HEK293 (cell line): ENCODE measurements around the gene SF3B5.

ENCODE experiments used
- BCL11A ChIP-seq: fragments of 450-650 bp; formaldehyde crosslinking; IDR thresholded peaks from 2 replicates; pipeline ENCODE4 v1.5.1; 2016; ENCODE audit warnings: low read depth, missing biosample characterization, missing genetic modification characterization
- BCL11B ChIP-seq: fragments of 450-650 bp; formaldehyde crosslinking; IDR thresholded peaks from 2 replicates; pipeline ENCODE4 v1.5.1; 2016; ENCODE audit warnings: low read depth, missing biosample characterization, missing genetic modification characterization
- GLIS2 ChIP-seq: fragments of 450-650 bp; formaldehyde crosslinking; IDR thresholded peaks from 2 replicates; pipeline ENCODE4 v1.5.1; 2016; ENCODE audit warnings: missing biosample characterization, missing genetic modification characterization
- HOXC10 ChIP-seq: sonication (generic); formaldehyde crosslinking; IDR thresholded peaks from 2 replicates; pipeline ENCODE4 v1.8.1; 2023; ENCODE audit warnings: mild to moderate bottlenecking, missing genetic modification reagents
- PRDM1 ChIP-seq: fragments of 450-650 bp; formaldehyde crosslinking; IDR thresholded peaks from 2 replicates; pipeline ENCODE4; 2016; ENCODE audit warnings: missing biosample characterization, missing genetic modification characterization
- SALL2 ChIP-seq: fragments of 450-650 bp; formaldehyde crosslinking; IDR thresholded peaks from 2 replicates; pipeline ENCODE4 v1.5.0; 2017; ENCODE audit warnings: missing biosample characterization, mild to moderate bottlenecking, missing genetic modification characterization, borderline replicate concordance
- SCRT1 ChIP-seq: fragments of 450-650 bp; formaldehyde crosslinking; IDR thresholded peaks from 2 replicates; pipeline ENCODE4 v1.5.1; 2016; ENCODE audit warnings: missing biosample characterization, missing genetic modification characterization, borderline replicate concordance
- SP2 ChIP-seq: fragments of 450-650 bp; formaldehyde crosslinking; IDR thresholded peaks from 2 replicates; pipeline ENCODE4 v1.5.1; 2016; ENCODE audit warnings: missing biosample characterization, missing genetic modification characterization
- SP7 ChIP-seq: fragments of 450-650 bp; formaldehyde crosslinking; IDR thresholded peaks from 2 replicates; pipeline ENCODE4 v1.5.1; 2016; ENCODE audit warnings: missing biosample characterization, missing genetic modification characterization
- ZBTB1 ChIP-seq: fragments of 450-650 bp; formaldehyde crosslinking; IDR thresholded peaks from 2 replicates; pipeline ENCODE4 v1.5.1; 2016; ENCODE audit warnings: missing biosample characterization, missing genetic modification characterization
- ZFHX2 ChIP-seq: fragments of 450-650 bp; formaldehyde crosslinking; conservative IDR thresholded peaks from 2 replicates; pipeline ENCODE4 v1.5.1; 2016; ENCODE audit warnings: missing biosample characterization, missing genetic modification characterization
- ZFP3 ChIP-seq: fragments of 450-650 bp; formaldehyde crosslinking; IDR thresholded peaks from 2 replicates; pipeline ENCODE4 v1.5.1; 2016; ENCODE audit warnings: low read depth, missing biosample characterization, missing genetic modification characterization
- ZFP37 ChIP-seq: fragments of 450-650 bp; formaldehyde crosslinking; IDR thresholded peaks from 2 replicates; pipeline ENCODE4 v1.5.1; 2016; ENCODE audit warnings: missing biosample characterization, missing genetic modification characterization
- ZNF138 ChIP-seq: fragments of 450-650 bp; formaldehyde crosslinking; IDR thresholded peaks from 2 replicates; pipeline ENCODE4 v1.5.1; 2016; ENCODE audit warnings: missing biosample characterization, missing genetic modification characterization, borderline replicate concordance
- ZNF169 ChIP-seq: fragments of 450-650 bp; formaldehyde crosslinking; IDR thresholded peaks from 2 replicates; pipeline ENCODE4 v1.5.1; 2016; ENCODE audit warnings: missing biosample characterization, missing genetic modification characterization
- ZNF19 ChIP-seq: fragments of 450-650 bp; formaldehyde crosslinking; IDR thresholded peaks from 2 replicates; pipeline ENCODE4; 2016; ENCODE audit warnings: missing biosample characterization, missing genetic modification characterization, low read depth
- ZNF202 ChIP-seq: fragments of 450-650 bp; formaldehyde crosslinking; IDR thresholded peaks from 2 replicates; pipeline ENCODE4 v1.5.1; 2016; ENCODE audit warnings: missing biosample characterization, missing genetic modification characterization, borderline replicate concordance
- ZNF214 ChIP-seq: fragments of 450-650 bp; formaldehyde crosslinking; IDR thresholded peaks from 2 replicates; pipeline ENCODE4 v1.5.1; 2017; ENCODE audit warnings: missing biosample characterization, mild to moderate bottlenecking, missing genetic modification characterization, borderline replicate concordance
- ZNF23 ChIP-seq: fragments of 450-650 bp; formaldehyde crosslinking; IDR thresholded peaks from 2 replicates; pipeline ENCODE4 v1.5.1; 2016; ENCODE audit warnings: missing biosample characterization, missing genetic modification characterization, borderline replicate concordance
- ZNF302 ChIP-seq: fragments of 450-650 bp; formaldehyde crosslinking; IDR thresholded peaks from 2 replicates; pipeline ENCODE4 v1.5.1; 2016; ENCODE audit warnings: missing biosample characterization, missing genetic modification characterization, low read depth
- ZNF473 ChIP-seq: fragments of 450-650 bp; formaldehyde crosslinking; IDR thresholded peaks from 2 replicates; pipeline ENCODE4 v1.5.1; 2017; ENCODE audit warnings: missing biosample characterization, missing genetic modification characterization
- ZNF48 ChIP-seq: fragments of 450-650 bp; formaldehyde crosslinking; IDR thresholded peaks from 2 replicates; pipeline ENCODE4 v1.5.1; 2016; ENCODE audit warnings: missing biosample characterization, missing genetic modification characterization
- ZNF501 ChIP-seq: fragments of 450-650 bp; formaldehyde crosslinking; IDR thresholded peaks from 2 replicates; pipeline ENCODE4 v1.5.1; 2016; ENCODE audit warnings: missing biosample characterization, missing genetic modification characterization
- ZNF544 ChIP-seq: fragments of 450-650 bp; formaldehyde crosslinking; IDR thresholded peaks from 2 replicates; pipeline ENCODE4 v1.5.0; 2017; ENCODE audit warnings: missing biosample characterization, missing genetic modification characterization
- ZNF561 ChIP-seq: fragments of 450-650 bp; IDR thresholded peaks from 2 replicates; pipeline ENCODE4 v1.5.1; 2018; ENCODE audit warnings: missing biosample characterization, missing genetic modification characterization, borderline replicate concordance
- ZNF600 ChIP-seq: fragments of 450-650 bp; formaldehyde crosslinking; IDR thresholded peaks from 2 replicates; pipeline ENCODE4 v1.5.1; 2016; ENCODE audit warnings: missing biosample characterization, missing genetic modification characterization
- ZNF701 ChIP-seq: fragments of 450-650 bp; formaldehyde crosslinking; IDR thresholded peaks from 2 replicates; pipeline ENCODE4 v1.5.1; 2016; ENCODE audit warnings: missing biosample characterization, missing genetic modification characterization
- ZNF76 ChIP-seq: fragments of 450-650 bp; formaldehyde crosslinking; IDR thresholded peaks from 2 replicates; pipeline ENCODE4; 2016; ENCODE audit warnings: low read depth, missing biosample characterization, missing genetic modification characterization, borderline replicate concordance
- ZNF792 ChIP-seq: fragments of 450-650 bp; formaldehyde crosslinking; IDR thresholded peaks from 2 replicates; pipeline ENCODE4 v1.5.1; 2016; ENCODE audit warnings: missing biosample characterization, missing genetic modification characterization
- ZNF830 ChIP-seq: fragments of 450-650 bp; IDR thresholded peaks from 2 replicates; pipeline ENCODE4 v1.5.0; 2018; ENCODE audit warnings: missing biosample characterization, missing genetic modification characterization, low read depth, mild to moderate bottlenecking, moderate library complexity
- ZSCAN23 ChIP-seq: fragments of 450-650 bp; formaldehyde crosslinking; IDR thresholded peaks from 2 replicates; pipeline ENCODE4 v1.5.1; 2016; ENCODE audit warnings: missing biosample characterization, missing genetic modification characterization
- TF ChIP-seq, protein P1 (sequence below): fragments of 450-650 bp; formaldehyde crosslinking; IDR thresholded peaks from 2 replicates; pipeline ENCODE4 v1.5.1; 2017; ENCODE audit warnings: missing biosample characterization, mild to moderate bottlenecking, missing genetic modification characterization, moderate library complexity
- TF ChIP-seq, protein P2 (sequence below): fragments of 450-650 bp; formaldehyde crosslinking; IDR thresholded peaks from 2 replicates; pipeline ENCODE4 v1.5.1; 2016; ENCODE audit warnings: missing biosample characterization, missing genetic modification characterization
- TF ChIP-seq, protein P3 (sequence below): fragments of 450-650 bp; formaldehyde crosslinking; IDR thresholded peaks from 2 replicates; pipeline ENCODE4 v1.5.1; 2016; ENCODE audit warnings: missing biosample characterization, missing genetic modification characterization
- TF ChIP-seq, protein P4 (sequence below): fragments of 450-650 bp; formaldehyde crosslinking; IDR thresholded peaks from 2 replicates; pipeline ENCODE4 v1.5.1; 2017; ENCODE audit warnings: missing biosample characterization, missing genetic modification characterization
- TF ChIP-seq, protein P5 (sequence below): fragments of 450-650 bp; formaldehyde crosslinking; IDR thresholded peaks from 2 replicates; pipeline ENCODE4 v1.5.1; 2016; ENCODE audit warnings: missing biosample characterization, missing genetic modification characterization

The SF3B5 gene

DNA sequence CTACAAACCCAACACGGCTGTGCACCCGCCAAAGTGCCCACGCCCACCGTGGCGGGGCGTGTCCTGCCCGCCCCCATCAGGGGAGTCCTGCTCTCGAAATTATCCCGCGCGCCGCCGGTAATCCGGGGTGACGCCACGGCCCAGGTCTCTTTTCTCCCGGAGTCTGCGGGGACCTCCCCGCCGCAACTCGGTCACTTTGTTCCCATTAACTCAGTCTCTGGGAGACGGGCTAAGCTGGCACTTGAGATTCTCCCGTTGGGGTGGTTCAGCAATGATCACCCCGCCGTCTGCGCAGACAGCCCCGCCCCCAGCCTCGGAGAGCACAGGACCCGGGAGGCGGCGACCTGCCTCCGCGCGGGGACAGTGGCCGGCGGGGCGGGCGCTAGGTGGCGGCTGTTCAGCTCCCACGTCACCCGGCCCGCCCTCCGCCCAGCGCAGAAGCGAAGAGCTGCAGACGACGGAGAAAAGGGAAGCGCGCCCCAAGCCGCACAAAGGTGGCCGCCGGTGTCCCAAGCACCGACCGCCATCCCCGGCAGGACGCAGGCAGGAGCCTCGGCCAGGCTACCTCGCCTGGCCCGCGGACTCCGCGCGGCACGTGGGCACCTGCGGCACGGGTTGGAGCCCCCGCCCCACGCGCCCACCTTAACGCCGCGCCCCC is 31.5 kb downstream of the SF3B5 start (continued):
- TF ChIP-seq ZNF48 (tag by site-specific recombination) (no peak), ZNF600 (no peak), SP2 (tag by site-specific recombination) (peak; percentile 84), ZNF138 (no peak), ZFP3 (tag by site-specific recombination) (no peak), ZNF23 (tag by site-specific recombination) (no peak), ZNF19 (tag by site-specific recombination) (no peak), ZBTB1 (tag by site-specific recombination) (no peak), ZFP37 (tag by site-specific recombination) (peak; percentile 72; the same call in 1 of the 2 replicates), ZNF830 (tag by site-specific recombination) (no peak), GLIS2 (tag by site-specific recombination) (peak; percentile 95), HOXC10 (CRISPR knock-in tag) (no peak), ZNF792 (tag by site-specific recombination) (no peak), ZNF169 (no peak), ZSCAN23 (tag by site-specific recombination) (no peak), ZNF302 (tag by site-specific recombination) (no peak), ZNF501 (tag by site-specific recombination) (peak; percentile 79; the same call in 1 of the 2 replicates), BCL11A (peak; percentile 52), ZNF701 (no peak), BCL11B (no peak; the same call in none of the 2 replicates), ZNF561 (tag by site-specific recombination) (no peak; the same call in 1 of the 2 replicates), SCRT1 (tag by site-specific recombination) (no peak), ZNF473 (tag by site-specific recombination) (no peak), SALL2 (tag by site-specific recombination) (no peak), SP7 (peak; percentile 83), PRDM1 (no peak), ZFHX2 (peak; percentile 67), ZNF214 (no peak), ZNF202 (tag by site-specific recombination) (no peak), ZNF76 (tag by site-specific recombination) (peak; percentile 9; the same call in 1 of the 2 replicates), ZNF544 (no peak)
- TF ChIP-seq, protein P1, sequence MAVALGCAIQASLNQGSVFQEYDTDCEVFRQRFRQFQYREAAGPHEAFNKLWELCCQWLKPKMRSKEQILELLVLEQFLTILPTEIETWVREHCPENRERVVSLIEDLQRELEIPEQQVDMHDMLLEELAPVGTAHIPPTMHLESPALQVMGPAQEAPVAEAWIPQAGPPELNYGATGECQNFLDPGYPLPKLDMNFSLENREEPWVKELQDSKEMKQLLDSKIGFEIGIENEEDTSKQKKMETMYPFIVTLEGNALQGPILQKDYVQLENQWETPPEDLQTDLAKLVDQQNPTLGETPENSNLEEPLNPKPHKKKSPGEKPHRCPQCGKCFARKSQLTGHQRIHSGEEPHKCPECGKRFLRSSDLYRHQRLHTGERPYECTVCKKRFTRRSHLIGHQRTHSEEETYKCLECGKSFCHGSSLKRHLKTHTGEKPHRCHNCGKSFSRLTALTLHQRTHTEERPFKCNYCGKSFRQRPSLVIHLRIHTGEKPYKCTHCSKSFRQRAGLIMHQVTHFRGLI = no peak
- TF ChIP-seq, protein P2, sequence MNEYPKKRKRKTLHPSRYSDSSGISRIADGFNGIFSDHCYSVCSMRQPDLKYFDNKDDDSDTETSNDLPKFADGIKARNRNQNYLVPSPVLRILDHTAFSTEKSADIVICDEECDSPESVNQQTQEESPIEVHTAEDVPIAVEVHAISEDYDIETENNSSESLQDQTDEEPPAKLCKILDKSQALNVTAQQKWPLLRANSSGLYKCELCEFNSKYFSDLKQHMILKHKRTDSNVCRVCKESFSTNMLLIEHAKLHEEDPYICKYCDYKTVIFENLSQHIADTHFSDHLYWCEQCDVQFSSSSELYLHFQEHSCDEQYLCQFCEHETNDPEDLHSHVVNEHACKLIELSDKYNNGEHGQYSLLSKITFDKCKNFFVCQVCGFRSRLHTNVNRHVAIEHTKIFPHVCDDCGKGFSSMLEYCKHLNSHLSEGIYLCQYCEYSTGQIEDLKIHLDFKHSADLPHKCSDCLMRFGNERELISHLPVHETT (tag by site-specific recombination) = no peak
- TF ChIP-seq, protein P3, sequence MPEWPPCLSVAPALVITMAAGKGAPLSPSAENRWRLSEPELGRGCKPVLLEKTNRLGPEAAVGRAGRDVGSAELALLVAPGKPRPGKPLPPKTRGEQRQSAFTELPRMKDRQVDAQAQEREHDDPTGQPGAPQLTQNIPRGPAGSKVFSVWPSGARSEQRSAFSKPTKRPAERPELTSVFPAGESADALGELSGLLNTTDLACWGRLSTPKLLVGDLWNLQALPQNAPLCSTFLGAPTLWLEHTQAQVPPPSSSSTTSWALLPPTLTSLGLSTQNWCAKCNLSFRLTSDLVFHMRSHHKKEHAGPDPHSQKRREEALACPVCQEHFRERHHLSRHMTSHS (tag by site-specific recombination) = no peak
- TF ChIP-seq, protein P4, sequence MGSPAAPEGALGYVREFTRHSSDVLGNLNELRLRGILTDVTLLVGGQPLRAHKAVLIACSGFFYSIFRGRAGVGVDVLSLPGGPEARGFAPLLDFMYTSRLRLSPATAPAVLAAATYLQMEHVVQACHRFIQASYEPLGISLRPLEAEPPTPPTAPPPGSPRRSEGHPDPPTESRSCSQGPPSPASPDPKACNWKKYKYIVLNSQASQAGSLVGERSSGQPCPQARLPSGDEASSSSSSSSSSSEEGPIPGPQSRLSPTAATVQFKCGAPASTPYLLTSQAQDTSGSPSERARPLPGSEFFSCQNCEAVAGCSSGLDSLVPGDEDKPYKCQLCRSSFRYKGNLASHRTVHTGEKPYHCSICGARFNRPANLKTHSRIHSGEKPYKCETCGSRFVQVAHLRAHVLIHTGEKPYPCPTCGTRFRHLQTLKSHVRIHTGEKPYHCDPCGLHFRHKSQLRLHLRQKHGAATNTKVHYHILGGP (tag by site-specific recombination) = no peak
- TF ChIP-seq, protein P5, sequence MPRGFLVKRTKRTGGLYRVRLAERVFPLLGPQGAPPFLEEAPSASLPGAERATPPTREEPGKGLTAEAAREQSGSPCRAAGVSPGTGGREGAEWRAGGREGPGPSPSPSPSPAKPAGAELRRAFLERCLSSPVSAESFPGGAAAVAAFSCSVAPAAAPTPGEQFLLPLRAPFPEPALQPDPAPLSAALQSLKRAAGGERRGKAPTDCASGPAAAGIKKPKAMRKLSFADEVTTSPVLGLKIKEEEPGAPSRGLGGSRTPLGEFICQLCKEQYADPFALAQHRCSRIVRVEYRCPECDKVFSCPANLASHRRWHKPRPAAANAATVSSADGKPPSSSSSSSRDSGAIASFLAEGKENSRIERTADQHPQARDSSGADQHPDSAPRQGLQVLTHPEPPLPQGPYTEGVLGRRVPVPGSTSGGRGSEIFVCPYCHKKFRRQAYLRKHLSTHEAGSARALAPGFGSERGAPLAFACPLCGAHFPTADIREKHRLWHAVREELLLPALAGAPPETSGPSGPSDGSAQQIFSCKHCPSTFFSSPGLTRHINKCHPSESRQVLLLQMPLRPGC = no peak
